ENCODE data around the gene FTCD.

GRCh38 chr21:46128933-46129571 is 26.3 kb downstream of the FTCD start:
- no peak for TF ChIP-seq RAD21 (IDR thresholded peaks at IDR 0.05; ENCODE audit: low read depth)
- no peak for TF ChIP-seq TCF12 (IDR thresholded peaks at IDR 0.05; ENCODE audit: low read depth)
- TF ChIP-seq EP300 (IDR thresholded peaks at IDR 0.05; ENCODE audit: borderline replicate concordance): no peak
- no peak for TF ChIP-seq CEBPB (IDR thresholded peaks at IDR 0.05)
- TF ChIP-seq, protein P1, sequence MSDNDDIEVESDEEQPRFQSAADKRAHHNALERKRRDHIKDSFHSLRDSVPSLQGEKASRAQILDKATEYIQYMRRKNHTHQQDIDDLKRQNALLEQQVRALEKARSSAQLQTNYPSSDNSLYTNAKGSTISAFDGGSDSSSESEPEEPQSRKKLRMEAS (IDR thresholded peaks at IDR 0.05): no peak
- TF ChIP-seq FOXM1 (IDR thresholded peaks at IDR 0.05; ENCODE audit: borderline replicate concordance, low read depth): no peak
- no peak for TF ChIP-seq USF1 (IDR thresholded peaks at IDR 0.05)
- TF ChIP-seq NFIC (IDR thresholded peaks at IDR 0.05): no peak
